Measurements from ENCODE around the gene CUEDC1. TPM values are rescaled to one million over a fixed set of nuclear protein-coding genes. Genes with fewer than 3 reads are reported as not detected.
A peak's percentile ranks its signal among the peaks of the same experiment; 100 is the strongest.
"Not testable (repeated sequence)": the region's sequence is repeated elsewhere in the genome, so short reads cannot be mapped to it uniquely, and the experiment has no call there.

Gene CUEDC1
- total RNA-seq, 6 experiments from 2014 or later, result 34.0 to 41.0 (median 34.9) TPM

DNA sequence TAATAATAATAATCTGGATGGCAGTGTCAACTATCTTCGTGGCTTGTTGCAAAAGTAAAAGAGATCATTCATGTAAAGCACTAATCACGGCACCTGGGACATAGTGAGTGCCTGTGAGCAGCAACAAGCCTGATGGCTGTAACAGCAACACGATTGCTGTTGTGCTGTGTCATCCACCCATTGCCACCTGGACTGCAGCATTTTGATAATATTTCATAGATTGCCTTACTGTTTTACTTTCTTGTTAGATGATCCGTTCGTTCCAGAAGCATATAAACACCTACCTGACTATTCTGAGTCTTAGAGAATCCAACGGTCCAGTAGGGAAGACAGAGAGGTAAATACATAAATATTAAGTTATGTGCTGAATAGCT, 102.3 kb downstream of the CUEDC1 start:
- DNase-seq, result no peak
- TF ChIP-seq, protein P1, sequence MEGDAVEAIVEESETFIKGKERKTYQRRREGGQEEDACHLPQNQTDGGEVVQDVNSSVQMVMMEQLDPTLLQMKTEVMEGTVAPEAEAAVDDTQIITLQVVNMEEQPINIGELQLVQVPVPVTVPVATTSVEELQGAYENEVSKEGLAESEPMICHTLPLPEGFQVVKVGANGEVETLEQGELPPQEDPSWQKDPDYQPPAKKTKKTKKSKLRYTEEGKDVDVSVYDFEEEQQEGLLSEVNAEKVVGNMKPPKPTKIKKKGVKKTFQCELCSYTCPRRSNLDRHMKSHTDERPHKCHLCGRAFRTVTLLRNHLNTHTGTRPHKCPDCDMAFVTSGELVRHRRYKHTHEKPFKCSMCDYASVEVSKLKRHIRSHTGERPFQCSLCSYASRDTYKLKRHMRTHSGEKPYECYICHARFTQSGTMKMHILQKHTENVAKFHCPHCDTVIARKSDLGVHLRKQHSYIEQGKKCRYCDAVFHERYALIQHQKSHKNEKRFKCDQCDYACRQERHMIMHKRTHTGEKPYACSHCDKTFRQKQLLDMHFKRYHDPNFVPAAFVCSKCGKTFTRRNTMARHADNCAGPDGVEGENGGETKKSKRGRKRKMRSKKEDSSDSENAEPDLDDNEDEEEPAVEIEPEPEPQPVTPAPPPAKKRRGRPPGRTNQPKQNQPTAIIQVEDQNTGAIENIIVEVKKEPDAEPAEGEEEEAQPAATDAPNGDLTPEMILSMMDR (IDR thresholded peaks at IDR 0.05), result no peak
- no peak overlapping the region for H3K4me3 Mint-ChIP-seq
- no peaks in the 10 kb centered on the region for H3K9me3 Mint-ChIP-seq
- peaks cover 9% of the 10 kb centered on the region for H3K36me3 Mint-ChIP-seq (ENCODE audit: low read depth)
- H3K4me1 Mint-ChIP-seq (ENCODE audit: low read depth), result peaks cover 40% of the 10 kb centered on the region
- no peak overlapping the region for H3K27ac Mint-ChIP-seq
- H3K27me3 Mint-ChIP-seq (ENCODE audit: insufficient read depth), result peaks cover 2% of the 10 kb centered on the region

DNA sequence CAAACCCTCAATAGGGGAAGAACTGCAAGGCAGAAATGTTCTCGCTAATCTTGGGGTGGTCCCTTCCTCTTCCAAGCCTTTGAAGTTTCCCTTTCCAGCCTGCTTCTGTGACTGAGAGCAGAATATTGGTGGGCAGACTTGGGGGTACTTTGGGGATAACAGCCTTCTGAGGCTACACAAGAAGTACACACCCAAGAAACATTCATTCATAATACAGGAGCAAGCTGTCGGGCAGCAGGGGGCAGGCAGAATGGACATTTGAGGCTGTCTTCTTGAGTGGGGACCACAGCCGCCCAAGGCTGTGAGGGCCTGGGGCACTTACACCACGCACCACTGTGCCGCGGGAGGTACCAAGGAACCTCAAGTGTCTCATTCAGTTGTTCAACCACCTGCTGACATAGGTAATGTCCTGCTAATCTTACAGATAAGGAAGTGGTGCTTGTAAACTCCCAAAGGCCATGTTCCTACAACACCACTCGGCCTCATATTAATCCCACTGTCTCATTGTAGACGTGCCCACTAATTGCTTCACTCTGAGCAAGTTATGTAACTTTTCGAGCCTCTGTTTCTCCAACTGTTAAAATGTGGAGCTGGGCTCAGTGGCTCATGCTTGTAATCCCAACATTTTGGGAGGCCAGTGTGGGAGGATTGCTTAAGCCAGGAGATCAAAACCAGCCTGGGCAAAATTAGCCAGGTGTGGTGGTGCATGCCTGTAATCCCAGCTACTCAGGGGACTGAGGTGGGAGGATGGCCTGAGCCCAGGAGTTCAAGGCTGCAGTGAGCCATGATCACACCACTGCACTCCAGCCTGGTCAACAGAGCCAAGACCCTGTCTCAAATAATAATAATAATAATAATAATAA, 102.9 kb downstream of the CUEDC1 start:
- H3K27me3 Mint-ChIP-seq (ENCODE audit: insufficient read depth), result peaks cover 2% of the 10 kb centered on the region
- DNase-seq, result no peak
- peaks cover 38% of the 10 kb centered on the region for H3K4me1 Mint-ChIP-seq (ENCODE audit: low read depth)
- peak overlapping the region; percentile 98 for H3K27ac Mint-ChIP-seq
- H3K4me3 Mint-ChIP-seq, result peak overlapping the region; percentile 54; the same call in 1 of the 2 replicates
- H3K36me3 Mint-ChIP-seq (ENCODE audit: low read depth), result peaks cover 9% of the 10 kb centered on the region
- TF ChIP-seq, protein P1 (IDR thresholded peaks at IDR 0.05), result peak; percentile 23
- no peaks in the 10 kb centered on the region for H3K9me3 Mint-ChIP-seq

DNA sequence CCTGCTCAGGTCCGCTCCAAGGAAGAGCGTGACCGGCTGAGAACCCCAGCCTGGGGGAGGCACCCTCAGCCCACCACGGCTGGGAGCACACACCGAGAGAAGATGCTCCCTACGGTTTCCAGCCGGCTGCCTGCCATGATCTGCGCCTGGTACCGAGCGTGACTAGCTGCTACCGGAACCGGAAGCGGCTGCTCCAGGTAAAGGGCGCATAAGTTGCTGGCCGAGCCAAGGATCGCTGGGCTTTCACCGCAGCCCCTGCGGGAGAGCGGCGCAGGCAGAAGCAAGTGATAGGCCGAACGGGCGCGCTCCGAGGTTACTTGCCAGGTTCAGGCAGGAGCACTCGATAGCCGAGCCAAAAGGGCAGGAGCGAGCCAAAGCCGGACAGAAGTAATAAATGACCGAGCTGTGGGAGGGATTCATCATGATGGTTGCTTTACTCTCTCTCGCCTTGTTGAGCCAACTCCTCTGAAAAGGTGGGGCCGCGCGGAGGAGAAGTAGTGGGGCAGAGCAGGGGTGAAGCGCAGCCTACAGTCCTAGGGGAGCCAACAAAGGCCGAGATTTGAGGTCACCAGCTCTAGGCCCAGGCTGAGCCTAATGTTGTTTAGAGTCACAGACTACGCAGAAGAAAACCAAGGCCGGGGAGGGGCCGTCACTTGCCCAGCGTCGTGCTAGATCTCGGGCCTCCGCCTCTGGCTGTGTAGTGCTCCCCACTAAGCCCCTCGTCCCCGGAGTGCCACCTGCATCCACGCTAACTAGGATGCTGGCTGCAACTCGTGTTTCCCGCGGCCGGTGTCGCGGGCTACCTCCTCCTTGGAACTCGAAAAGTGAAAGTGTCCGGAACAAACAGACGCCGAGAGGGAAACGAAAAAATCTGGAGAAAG, 105.1 kb downstream of the CUEDC1 start, which contains the start of gene MRPS23:
Gene MRPS23, minus strand, starts transcription at position 171 of the 881 bp plus-strand sequence. Its CDS starts 34 bp downstream, at position 137.
- H3K4me3 Mint-ChIP-seq, result peak within 1 kb of the TSS; percentile 100
- DNase-seq, result peak; percentile 99
- peaks cover 2% of the 10 kb centered on the region for H3K27me3 Mint-ChIP-seq (ENCODE audit: insufficient read depth)
- peaks cover 30% of the 10 kb centered on the region for H3K4me1 Mint-ChIP-seq (ENCODE audit: low read depth)
- no peaks in the 10 kb centered on the region for H3K9me3 Mint-ChIP-seq
- peaks cover 14% of the 10 kb centered on the region for H3K36me3 Mint-ChIP-seq (ENCODE audit: low read depth)
- TF ChIP-seq, protein P1 (IDR thresholded peaks at IDR 0.05), result no peak
- H3K27ac Mint-ChIP-seq, result peak within 1 kb of the TSS; percentile 98

- Mint-ChIP-seq H3K4me1 (ENCODE audit: low read depth) (peaks cover 30% of the 10 kb centered on the region), H3K36me3 (ENCODE audit: low read depth) (peaks cover 14% of the 10 kb centered on the region), H3K9me3 (no peaks in the 10 kb centered on the region), H3K27me3 (ENCODE audit: insufficient read depth) (peaks cover 1% of the 10 kb centered on the region), H3K4me3 (peak overlapping the region; percentile 100), H3K27ac (peak overlapping the region; percentile 98)
- no peak for DNase-seq
- TF ChIP-seq, protein P1 (IDR thresholded peaks at IDR 0.05), result no peak
These were observed 105.9 kb downstream of the CUEDC1 start for GRCh38 chr17:57849163-57849873.

- H3K27me3 Mint-ChIP-seq (ENCODE audit: insufficient read depth); H3K9me3 Mint-ChIP-seq; H3K4me3 Mint-ChIP-seq; DNase-seq; H3K27ac Mint-ChIP-seq: not testable (repeated sequence)
- H3K36me3 Mint-ChIP-seq (ENCODE audit: low read depth), result peaks cover 14% of the 10 kb centered on the region
- H3K4me1 Mint-ChIP-seq (ENCODE audit: low read depth), result peaks cover 21% of the 10 kb centered on the region
These were observed 108.9 kb downstream of the CUEDC1 start for GRCh38 chr17:57846056-57846945.
